Measurements from ENCODE around the gene SMU1.

DNA sequence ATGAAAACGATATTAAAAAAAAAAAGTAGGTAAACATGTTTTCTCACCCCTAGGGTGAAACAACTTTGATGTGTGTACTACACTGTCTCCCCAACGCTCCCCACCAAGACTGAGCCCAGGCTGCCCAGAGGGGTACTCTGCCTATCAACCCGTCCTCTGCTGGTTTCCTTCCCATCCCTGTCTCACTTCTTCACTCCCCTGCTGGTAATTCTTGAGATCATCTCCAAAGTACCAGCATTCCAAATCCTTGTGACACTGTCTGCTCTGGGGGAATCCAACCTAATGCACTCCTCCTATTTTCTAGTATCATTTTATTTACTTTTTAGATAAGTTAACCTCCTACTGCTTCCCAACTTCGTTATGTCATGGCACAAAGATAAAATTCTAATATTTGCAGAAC is 68.7 kb downstream of the SMU1 start:
- TF ChIP-seq POLR2AphosphoS5 (IDR thresholded peaks at IDR 0.05) (no peak), EP300 (IDR thresholded peaks at IDR 0.05; ENCODE audit: low read depth) (no peak)
- TF ChIP-seq, protein P1, sequence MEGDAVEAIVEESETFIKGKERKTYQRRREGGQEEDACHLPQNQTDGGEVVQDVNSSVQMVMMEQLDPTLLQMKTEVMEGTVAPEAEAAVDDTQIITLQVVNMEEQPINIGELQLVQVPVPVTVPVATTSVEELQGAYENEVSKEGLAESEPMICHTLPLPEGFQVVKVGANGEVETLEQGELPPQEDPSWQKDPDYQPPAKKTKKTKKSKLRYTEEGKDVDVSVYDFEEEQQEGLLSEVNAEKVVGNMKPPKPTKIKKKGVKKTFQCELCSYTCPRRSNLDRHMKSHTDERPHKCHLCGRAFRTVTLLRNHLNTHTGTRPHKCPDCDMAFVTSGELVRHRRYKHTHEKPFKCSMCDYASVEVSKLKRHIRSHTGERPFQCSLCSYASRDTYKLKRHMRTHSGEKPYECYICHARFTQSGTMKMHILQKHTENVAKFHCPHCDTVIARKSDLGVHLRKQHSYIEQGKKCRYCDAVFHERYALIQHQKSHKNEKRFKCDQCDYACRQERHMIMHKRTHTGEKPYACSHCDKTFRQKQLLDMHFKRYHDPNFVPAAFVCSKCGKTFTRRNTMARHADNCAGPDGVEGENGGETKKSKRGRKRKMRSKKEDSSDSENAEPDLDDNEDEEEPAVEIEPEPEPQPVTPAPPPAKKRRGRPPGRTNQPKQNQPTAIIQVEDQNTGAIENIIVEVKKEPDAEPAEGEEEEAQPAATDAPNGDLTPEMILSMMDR (IDR thresholded peaks at IDR 0.05), result no peak
